COR-L47 (cell line): ENCODE data around the gene MSRB1.
A peak's percentile ranks its signal among the peaks of the same experiment; 100 is the strongest.

Experiments
- DNase-seq: peaks from one replicate; lab custom pipeline; 2025; lab: John Stamatoyannopoulos, UW

The MSRB1 gene

DNA sequence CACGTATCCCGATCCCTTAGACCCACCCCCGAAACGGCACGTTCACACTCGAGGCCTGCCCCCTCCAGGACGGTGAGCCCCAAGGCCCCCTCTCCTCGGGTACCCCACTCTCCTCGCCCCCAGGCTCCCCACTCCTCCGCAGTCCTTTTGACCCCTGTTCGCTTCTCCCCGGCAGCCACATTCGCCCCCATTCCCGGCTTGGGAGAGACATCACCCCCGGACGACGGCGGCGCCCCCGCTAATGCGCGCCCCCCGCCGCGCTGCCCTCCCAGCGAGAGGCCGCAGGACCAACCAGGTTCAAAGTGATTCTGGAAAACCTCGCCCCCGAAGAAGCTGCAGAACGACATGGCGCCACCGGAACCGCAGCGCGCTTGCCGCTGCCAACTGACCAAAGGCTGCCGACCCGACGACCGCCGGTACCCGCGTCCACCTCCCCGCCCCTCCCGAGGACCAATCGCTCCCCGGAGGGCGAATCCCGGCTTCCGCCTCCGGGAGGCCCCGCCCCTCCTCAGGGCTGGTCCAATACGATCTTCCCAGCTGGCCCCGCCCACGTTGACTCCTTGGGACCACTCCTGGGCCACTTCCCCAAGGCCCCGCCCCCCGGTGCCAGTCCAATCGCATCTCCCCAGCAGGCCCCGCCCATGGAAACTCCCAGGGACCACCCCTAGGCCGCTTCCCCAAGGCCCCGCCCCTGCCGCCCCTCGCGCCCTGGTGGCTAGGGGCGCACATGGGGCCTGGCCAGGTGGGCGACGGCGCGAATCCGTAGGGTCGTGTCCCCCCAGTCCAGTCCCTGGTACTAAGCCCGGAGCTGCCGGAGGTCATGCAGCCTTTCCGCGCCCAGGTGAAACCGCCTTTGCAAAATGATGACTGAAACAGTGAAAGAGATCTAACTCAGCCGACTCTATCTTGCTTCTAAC, at the start of gene MSRB1:
TSS of gene MSRB1 (minus strand) at position 390 of the 917 bp plus-strand sequence. CDS start at position 347, 43 bp downstream.
- DNase-seq, result peak; percentile 100

DNA sequence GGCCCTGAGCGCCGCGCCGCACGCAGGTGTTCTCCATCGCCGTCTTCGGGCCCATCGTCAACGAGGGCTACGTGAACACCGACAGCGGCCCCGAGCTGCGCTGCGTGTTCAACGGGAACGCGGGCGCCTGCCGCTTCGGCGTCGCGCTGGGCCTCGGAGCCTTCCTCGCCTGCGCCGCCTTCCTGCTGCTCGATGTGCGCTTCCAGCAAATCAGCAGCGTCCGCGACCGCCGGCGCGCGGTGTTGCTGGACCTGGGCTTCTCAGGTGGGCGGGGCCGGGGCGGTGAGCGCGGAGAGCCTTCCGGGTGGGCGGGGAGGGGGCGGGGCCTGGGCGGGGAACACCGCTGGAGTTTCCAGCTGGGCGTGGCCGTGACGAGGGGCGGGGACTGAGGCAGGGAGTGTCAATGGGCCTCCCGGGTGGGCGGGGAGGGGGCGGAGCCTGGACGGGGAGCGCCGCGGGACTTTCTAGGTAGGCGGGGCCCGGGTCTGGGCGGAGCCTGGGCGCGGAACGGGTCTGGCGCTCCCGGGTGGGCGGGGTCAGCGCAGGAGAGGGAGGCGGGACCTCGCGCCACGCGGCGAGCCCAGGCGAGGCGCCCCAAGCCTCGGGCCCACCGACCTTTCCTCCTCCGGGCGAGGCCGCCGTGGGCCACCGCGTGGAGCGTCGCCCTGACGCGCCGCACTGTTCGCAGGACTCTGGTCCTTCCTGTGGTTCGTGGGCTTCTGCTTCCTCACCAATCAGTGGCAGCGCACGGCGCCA, 49.1 kb upstream of the MSRB1 start:
- no peak for DNase-seq

DNA sequence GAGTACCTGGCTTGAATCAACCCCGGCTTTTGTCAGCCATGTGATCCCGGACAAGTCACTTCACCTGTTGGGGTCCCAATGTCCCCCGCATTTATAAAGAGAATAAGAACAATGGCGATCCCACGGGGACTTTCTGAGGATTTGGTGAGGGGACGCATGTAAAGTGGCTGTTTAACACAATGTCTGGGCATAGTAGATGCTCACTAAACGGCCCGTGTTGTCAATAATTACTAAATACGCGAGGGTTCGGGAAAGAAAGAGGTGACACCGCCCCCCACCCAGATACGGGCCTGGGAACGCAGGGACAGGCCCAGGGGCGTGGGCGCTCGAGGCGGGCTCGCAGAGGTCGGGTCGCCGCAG, 48.6 kb upstream of the MSRB1 start:
- DNase-seq, result no peak

DNA sequence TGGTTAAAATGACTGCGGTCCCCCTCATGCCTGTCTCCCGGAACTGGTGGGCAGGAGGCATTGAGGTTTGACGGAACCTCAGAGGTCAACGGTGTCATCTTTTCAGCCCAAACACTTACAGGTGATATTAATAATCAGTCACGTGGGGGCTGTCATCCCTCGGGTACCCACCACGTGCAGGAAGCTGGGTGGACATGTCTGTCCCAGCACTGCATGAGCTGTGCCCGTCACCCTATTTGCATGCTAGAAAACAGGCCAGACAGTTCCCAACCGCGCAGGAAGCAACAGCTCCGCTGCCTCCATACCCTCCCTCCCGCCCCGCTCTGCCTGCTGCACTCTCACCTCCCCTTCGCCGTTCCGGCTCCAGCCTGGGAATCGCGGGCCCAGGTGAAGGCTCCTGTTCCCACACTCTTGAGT, 48.1 kb upstream of the MSRB1 start:
- no peak for DNase-seq

- peak; percentile 40 for DNase-seq
Measured at GRCh38 chr16:1990351-1991134, 47.5 kb upstream of the MSRB1 start.

- no peak for DNase-seq
Measured at GRCh38 chr16:1990101-1990350, 47.0 kb upstream of the MSRB1 start.

DNA sequence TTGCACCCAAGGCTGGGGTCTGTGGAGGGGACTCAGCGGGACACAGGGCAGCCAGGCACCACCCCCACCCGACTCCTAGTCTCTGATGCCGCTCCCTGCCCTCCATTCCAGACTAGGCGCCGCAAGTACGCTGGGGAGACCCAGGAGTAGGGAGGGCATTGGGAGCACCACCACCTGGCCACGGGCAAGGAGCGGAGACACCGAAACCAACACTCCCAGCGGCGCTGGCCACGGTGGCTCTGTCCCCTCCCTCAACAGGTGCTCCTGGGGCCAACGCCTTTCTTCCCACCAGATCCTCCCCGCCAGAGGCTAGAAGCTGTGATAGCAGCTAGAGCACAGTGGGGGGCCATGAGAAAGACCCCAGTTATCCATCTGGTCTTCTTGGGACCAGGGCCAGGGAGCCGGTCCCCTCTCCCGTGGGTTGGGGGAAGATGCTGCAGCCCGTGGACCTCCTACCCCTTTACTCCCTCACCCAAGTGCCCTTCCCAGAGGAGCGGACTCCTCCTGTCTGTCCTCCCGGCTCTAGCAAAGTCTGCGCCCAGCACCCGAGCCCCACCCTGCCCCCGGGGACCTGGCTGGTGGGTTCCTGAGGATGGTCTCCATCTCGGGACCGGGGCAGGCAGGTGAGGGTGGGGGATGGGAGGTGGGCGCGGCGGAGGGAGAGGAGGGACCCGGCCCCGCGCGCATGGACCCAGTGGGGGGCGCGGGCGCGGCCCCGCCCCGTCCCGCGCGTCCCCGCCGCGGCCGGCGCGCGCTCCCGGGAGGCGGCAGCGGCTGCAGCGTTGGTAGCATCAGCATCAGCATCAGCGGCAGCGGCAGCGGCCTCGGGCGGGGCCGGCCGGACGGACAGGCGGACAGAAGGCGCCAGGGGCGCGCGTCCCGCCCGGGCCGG, 46.5 kb upstream of the MSRB1 start, which contains the start of gene SYNGR3:
TSS of gene SYNGR3 (plus strand) at position 762 of the 892 bp plus-strand sequence. CDS start 133 bp downstream, outside the sequence.
- DNase-seq, result peak; percentile 39

GRCh38 chr16:1987198-1987597, 44.2 kb upstream of the MSRB1 start:
- no peak for DNase-seq

- DNase-seq, result no peak
Measured at GRCh38 chr16:1985466-1986150, 42.6 kb upstream of the MSRB1 start.

DNA sequence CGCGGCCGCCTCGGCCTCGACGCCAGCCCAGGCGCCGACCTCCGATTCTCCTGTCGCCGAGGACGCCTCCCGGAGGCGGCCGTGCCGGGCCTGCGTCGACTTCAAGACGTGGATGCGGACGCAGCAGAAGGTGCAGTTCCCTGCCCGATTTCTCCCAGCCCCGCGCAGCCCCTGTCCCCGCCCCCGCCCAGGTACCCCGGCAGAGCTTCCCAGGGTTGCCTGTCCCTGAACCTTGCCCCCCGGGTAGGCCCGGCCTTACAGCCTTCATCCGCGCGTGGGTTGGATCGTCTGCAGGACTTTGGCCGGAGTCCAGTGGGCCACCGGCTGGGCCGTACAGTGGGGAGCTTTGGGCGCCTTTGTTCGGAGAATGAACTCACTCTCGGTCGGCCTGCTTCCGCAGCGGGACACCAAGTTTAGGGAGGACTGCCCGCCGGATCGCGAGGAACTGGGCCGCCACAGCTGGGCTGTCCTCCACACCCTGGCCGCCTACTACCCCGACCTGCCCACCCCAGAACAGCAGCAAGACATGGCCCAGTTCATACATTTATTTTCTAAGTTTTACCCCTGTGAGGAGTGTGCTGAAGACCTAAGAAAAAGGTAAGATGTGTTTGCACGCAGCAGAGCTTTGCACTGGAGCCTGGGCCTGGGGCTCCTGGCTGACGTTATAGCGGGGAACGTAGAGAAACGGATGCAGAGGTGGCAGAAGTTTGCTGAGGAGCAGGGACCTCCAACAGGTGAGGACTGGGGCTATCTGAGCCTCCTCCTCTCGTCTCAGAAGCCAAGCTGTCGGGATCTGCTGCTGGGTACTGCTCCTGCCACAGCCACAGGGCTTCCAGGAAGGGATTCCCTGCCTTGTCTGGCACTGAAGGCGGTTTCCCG, 41.6 kb upstream of the MSRB1 start:
- DNase-seq, result no peak

DNA sequence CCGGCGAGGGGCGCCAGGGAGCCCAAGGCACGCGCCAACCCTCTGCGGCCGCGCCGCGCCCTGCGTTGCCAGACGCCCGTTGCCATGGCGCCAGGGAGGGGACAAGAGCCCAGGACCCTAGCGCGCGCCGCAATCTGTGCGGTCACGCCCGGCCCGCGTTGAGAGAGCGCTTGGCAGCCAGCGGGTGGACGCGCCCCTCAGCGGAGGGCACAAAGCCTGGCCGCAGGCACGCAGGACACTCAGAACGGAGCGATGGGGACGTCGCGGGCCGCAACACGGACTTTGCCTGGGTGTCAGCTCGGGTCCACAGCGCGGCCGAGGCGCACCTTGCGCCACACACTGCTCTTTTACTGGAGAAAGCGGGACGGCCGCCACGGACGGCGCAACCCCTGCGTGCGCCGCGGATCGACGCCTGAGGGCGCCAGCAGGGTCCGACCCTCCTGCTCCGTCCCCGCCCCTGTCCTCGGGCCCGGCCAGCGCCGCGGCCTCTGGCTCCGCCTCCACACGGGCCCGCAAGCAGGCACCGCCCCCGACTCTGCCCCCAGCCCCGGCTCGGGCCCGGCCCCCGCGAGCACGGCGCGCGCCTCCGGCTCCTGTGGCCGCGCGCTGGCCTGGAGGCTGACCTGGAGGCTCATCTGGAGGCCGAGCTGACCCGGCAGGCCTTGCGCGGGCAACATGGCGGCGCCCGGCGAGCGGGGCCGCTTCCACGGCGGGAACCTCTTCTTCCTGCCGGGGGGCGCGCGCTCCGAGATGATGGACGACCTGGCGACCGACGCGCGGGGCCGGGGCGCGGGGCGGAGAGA, 40.7 kb upstream of the MSRB1 start, which contains the start of gene GFER:
TSS of gene GFER (plus strand) at position 650 of the 803 bp plus-strand sequence. CDS start at position 676, 26 bp downstream.
- peak; percentile 92 for DNase-seq

DNA sequence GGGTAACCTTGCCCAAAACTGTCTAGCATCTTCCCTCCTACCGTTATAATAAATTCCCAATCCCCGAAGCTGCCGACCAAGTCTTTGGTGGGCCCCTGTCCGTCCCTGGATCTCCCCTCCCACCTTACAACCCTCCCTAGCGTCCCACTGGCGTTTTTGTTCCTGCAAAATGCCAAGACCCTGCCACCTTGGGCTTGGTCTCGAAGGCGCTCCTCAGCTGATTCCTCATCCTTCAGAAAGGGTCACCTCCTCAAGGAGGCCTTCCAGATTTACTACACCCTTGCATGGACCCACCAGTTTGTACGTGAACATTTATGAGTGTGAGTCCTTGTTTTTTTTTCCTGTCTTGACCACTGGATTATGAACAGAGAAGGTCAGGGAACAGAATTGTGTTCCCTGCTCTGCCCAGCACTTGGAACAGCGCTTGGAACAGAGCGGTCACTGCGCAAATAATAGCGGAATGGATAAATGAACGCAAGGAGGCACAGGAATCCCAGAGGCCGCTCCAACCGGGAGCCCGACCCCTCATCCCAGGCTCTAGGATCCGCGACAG, 40.1 kb upstream of the MSRB1 start:
- no peak for DNase-seq

GRCh38 chr16:1982013-1982433, 39.0 kb upstream of the MSRB1 start:
- DNase-seq, result no peak

- DNase-seq, result no peak
Measured at GRCh38 chr16:1981398-1981836, 38.4 kb upstream of the MSRB1 start, which contains the start of gene NOXO1. NOXO1 (minus strand) TSS chr16:1981469; CDS start chr16:1981179, 290 bp downstream.

DNA sequence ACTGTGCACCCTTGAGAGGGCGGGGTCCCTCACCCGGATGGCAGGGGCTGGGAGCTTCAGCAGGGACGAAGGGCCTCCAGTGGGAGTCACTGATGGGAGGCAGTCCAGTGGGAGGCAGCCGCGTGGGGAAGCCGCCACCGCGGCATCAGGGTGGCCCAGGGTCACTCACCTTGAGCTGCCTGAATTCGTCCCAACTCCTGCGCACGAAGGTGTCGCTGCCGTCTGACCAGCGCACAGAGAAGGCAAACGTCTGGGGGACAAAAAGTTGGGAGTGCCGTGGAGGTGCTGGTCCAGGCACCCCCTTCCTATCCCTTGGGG, 37.7 kb upstream of the MSRB1 start:
- no peak for DNase-seq

DNA sequence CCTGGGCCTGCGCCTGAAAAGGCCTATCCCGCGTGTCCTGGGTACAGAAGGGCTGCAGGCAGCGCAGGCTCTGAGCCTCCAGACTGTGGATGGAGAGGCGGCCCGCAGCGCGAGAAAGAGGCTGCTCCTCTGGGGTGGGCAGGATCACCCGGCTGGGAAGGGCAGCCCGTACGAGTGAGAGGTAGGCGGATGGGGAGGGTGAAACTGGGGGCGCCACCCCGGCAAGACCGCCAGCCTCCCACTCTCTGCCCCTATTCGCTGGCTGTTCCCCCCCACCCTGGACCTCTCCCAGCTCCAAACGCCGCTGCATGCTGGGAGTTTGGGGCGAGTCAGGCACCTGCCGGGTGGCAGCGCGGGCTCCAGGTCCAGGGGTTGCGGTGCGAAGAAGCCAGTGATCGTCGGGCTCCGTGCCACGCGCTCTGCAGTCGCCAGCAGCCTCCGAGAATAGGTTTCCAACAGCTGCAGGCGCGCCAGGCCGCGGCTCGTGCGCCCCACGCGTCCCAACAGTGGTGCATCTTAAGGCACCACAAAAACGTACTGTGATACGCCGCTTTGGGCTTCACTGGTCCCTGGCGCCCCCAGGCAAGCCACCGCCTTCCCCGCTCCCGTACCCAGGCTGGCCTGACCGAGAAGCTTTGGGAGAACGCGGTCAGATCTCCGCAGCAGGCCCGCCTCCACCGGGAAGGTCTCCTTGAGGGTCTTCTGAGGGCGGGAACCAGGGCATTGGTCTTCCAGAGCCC, 37.2 kb upstream of the MSRB1 start:
- peak; percentile 61 for DNase-seq

DNA sequence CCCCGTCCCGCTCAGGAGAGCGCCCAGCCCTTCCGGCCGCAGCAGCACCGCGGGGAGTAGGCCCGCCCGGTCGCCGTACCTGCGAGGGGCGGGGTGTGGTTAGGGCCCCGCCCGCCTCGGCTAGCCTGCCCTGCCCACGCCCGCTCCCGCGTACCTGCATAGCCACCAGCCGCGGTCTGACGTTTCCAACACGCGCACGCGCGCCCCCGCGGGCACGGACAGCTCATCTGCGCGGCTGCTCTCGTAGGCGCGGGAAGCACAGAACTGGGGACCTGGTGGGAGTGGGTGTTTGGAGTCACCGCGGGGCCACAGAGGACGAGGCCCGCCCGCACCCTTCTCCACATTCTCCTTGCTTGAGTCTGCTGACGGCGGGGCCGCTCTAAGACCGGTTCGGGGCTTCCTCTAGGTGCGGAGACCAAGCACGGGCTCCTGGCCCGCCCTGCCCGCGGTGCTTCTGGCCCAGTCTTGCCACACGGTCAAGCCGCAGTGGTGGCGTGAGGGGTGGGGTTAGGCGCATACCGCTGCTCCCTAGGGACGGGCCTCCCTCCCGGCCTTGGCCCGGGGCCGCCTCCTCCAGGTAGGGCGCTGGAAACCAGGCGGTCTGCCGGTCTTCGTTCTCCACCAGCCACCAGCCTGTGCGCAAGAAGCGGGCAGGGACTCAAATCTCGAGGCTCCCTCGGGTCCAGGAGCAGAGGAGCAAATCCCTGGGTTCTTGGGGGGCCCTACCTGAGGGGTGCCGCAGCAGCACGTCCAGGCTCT, 36.5 kb upstream of the MSRB1 start:
- DNase-seq, result peak; percentile 87
